Measurements from ENCODE around the gene KCNF1.

DNA sequence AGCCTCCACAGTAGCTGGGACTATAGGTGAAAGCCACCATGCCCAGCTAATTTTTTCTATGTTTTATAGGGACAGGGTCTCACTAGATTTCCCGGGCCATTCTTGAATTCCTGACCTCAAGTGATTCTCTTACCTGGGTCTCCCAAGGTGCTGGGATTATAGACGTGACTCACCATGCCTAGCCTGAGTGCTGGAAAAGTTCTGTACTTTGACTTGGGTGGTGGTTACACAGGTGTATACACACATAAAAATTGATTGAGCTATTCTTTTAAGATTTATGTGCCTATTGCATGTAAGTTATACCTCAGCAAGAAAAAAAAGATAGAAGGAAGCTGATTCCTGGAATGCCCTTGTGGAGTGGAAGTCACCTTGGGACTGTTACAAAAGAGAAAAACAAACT, 34.8 kb upstream of the KCNF1 start:
- TF ChIP-seq, protein P1, sequence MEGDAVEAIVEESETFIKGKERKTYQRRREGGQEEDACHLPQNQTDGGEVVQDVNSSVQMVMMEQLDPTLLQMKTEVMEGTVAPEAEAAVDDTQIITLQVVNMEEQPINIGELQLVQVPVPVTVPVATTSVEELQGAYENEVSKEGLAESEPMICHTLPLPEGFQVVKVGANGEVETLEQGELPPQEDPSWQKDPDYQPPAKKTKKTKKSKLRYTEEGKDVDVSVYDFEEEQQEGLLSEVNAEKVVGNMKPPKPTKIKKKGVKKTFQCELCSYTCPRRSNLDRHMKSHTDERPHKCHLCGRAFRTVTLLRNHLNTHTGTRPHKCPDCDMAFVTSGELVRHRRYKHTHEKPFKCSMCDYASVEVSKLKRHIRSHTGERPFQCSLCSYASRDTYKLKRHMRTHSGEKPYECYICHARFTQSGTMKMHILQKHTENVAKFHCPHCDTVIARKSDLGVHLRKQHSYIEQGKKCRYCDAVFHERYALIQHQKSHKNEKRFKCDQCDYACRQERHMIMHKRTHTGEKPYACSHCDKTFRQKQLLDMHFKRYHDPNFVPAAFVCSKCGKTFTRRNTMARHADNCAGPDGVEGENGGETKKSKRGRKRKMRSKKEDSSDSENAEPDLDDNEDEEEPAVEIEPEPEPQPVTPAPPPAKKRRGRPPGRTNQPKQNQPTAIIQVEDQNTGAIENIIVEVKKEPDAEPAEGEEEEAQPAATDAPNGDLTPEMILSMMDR (IDR thresholded peaks at IDR 0.05), result no peak
- TF ChIP-seq POLR2A (IDR thresholded peaks at IDR 0.05) (no peak), EP300 (IDR thresholded peaks at IDR 0.05) (no peak)
